GM12874 (cell line): ENCODE data around the gene MAN2A1.

ENCODE experiments used
- TF ChIP-seq, protein P1 (sequence below): IDR thresholded peaks from 2 replicates; pipeline ENCODE4 v1.5.1; 2011; ENCODE audit warnings: low read depth, mild to moderate bottlenecking, control low read depth, low read length, moderate library complexity; ENCODE audit not compliant: insufficient read depth

The MAN2A1 gene

DNA sequence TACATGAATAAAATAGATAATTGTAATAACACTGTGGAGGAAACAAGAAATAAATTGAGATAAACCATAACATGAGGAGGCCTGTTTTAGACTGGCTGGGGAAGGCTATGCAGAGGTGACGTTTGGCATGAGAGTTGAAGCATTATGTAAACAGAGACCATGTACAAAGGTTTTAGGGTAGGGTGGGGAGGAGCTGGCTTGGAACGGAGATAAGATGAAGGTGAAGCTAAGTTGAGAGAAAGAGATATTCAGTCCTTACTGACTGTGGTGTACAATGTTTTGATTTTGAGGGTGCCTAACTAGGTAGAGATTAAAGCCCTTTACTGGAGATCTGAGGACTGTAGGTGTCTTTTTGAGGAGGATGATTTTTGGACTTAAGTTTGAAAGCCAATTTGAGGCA, 17.8 kb downstream of the MAN2A1 start:
- TF ChIP-seq, protein P1, sequence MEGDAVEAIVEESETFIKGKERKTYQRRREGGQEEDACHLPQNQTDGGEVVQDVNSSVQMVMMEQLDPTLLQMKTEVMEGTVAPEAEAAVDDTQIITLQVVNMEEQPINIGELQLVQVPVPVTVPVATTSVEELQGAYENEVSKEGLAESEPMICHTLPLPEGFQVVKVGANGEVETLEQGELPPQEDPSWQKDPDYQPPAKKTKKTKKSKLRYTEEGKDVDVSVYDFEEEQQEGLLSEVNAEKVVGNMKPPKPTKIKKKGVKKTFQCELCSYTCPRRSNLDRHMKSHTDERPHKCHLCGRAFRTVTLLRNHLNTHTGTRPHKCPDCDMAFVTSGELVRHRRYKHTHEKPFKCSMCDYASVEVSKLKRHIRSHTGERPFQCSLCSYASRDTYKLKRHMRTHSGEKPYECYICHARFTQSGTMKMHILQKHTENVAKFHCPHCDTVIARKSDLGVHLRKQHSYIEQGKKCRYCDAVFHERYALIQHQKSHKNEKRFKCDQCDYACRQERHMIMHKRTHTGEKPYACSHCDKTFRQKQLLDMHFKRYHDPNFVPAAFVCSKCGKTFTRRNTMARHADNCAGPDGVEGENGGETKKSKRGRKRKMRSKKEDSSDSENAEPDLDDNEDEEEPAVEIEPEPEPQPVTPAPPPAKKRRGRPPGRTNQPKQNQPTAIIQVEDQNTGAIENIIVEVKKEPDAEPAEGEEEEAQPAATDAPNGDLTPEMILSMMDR: no peak

DNA sequence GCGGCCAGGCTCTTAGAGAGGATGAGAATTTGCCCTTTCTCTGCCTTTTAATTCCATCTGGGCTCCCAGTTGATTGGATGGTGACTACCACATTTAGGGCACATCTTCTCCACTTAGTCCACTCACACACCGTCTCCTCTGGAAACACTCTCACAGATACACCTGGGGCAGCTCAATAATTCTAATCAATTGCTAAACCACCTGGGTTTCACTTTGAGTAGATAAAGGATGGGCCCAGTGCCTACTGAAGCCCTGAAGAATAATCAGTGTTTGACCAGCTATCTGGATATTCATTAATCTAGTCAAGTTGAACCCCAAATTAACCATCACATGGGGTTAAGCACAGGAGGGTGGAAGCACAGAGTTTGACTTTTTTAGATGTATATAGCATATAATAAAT, 19.1 kb downstream of the MAN2A1 start:
- TF ChIP-seq, protein P1: no peak

DNA sequence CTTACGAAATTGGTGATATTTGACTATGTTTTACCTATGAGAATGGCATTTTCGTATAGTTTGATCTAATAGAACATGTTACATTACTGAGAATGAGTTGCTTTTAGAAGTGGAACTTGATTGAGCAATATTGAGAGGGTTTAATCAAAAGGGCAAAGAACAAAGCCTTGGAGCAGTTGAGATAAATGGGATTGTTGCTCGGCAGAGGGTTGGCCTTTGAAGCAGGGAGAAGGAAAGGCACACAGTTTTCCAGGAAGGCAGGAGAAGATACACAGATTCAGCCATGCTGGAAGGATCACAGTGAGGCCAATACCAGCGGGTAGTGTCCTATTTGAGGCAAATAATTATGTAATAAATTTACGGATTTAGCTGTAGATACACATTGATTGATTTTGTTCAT, 19.5 kb downstream of the MAN2A1 start:
- TF ChIP-seq, protein P1: no peak

DNA sequence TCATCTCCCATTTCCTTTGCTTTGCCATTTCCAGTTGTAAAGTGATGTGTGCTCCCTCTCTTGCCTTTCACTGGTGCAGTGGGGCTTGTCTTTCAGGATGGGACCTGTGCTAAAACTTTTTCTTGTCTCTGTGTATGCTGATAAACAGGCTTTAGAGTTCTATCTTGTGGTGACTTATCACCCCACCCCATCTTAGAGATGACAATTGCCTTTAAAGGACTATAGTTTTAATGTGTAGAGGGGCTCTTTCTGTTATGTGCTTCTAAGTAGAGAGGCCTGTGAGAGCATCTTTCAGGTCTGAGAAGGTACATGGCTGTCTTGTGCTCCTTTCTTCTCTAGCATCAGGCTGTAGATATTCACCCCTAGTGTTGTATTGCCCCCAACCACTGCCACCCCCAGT, 21.9 kb downstream of the MAN2A1 start:
- TF ChIP-seq, protein P1: no peak

DNA sequence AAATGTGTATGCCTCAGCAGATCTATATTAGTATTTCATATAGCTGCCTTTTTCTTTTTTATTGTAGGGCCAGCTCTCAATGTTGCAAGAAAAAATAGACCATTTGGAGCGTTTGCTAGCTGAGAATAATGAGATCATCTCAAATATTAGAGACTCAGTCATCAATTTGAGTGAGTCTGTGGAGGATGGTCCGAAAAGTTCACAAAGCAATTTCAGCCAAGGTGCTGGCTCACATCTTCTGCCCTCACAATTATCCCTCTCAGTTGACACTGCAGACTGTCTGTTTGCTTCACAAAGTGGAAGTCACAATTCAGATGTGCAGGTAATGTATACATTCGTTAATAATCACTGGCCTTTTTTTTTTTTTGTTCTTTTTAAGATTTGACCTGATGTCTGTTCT, 23.7 kb downstream of the MAN2A1 start:
- TF ChIP-seq, protein P1: no peak

DNA sequence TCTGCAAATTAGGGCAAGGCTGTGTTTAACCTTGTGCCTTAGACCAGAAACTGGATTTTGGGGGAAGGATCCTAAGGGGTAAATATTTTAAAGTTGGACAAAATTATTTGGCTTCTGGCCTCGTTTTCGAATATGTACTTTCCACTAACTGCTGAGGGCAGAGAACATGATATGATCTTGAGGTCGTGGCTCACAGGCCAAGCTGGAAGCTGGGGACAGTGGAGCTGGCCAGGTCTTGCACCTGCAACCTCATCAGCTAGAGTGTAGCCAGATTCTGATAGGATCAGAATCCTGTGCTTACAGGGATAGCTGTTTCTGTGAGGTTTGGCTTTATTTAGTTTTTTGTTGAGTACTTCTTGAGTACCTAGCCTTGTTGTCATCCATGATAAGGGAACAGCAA, 24.9 kb downstream of the MAN2A1 start:
- TF ChIP-seq, protein P1: no peak

DNA sequence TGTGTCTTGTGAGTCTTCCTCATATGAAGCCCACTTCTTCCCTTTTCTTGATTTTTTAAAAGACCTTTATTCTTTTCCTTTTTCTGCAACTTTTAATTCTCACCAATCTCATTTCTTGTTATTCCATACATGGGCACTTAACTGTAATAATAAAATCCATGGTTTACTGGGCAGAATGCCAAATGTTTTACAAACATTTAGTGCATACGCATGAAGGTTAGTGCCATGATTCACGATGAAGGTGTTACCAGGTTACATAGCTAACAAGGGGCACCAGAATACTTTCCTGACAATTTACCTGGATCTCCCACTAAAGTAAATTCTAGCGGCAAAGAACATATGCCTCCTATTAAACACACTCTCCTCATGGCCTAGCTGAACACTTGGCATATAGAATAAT, 28.5 kb downstream of the MAN2A1 start:
- TF ChIP-seq, protein P1: no peak

DNA sequence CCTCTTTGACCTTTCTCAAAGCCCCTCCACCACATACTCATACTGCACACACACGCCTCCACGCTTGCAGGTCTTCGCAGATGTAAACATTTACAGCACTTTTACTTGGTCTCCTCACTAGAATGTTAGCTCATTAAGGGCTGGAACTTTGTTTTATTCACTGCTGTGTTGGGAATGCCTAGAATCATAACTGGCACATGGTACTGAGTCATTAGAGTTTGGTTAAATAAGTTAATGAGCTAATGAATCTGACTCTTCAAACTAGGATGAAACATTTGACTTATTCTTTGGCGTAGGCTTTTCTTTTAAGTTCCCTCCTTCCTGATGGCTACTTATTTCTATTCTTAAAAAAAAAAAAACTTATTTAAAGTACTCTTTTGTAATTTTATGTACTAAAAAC, 28.9 kb downstream of the MAN2A1 start:
- TF ChIP-seq, protein P1: no peak
